HK-2 (cell line): Measurements from ENCODE around the gene RAB3IL1.
"Not testable (repeated sequence)": the region's sequence is repeated elsewhere in the genome, so short reads cannot be mapped to it uniquely, and the experiment has no call there.

Experiments used
- DNase-seq: peaks from one replicate; pipeline ENCODE4 v3.0.0-alpha.2; 2018; ENCODE audit not compliant: unreplicated experiment

The RAB3IL1 gene

DNA sequence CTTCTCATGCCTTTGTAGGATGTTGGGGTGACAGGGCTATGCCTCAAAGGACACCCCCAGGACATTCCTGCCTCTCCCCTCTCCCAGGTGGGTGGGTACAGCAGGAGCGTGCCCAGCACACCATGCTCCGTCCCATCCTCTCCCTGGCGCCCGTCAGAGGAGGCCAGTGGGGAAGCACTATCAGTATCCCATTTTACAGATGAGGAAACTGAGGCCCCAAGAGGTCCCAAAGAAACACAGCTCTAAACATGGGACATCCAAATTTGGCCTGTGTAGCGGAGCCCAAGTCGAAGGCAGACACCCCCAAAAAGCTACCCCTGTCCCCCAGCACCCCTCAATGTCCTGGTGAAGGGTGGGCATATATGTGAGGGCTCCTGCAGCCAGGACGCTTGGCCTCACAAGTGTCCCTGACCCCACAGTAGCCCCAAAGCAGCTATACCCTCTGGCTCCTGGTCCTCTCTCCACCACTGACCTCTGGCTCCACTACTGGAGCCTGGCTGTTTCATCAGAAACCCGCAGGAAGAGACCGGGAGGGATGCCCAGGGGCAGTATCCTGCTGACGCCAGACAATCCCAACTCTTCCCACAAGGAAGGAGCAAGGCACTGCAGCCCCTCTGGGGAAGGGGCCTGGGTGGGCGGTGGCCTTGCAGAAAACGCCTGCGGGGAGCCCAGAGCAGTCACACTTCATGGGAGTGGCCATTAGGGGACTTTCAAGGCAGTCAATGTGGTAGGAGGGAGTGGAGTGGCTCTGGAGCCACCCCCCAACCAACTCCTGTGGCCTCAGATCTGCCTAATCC lies 31.4 kb downstream of the RAB3IL1 start:
- no peak for DNase-seq

DNA sequence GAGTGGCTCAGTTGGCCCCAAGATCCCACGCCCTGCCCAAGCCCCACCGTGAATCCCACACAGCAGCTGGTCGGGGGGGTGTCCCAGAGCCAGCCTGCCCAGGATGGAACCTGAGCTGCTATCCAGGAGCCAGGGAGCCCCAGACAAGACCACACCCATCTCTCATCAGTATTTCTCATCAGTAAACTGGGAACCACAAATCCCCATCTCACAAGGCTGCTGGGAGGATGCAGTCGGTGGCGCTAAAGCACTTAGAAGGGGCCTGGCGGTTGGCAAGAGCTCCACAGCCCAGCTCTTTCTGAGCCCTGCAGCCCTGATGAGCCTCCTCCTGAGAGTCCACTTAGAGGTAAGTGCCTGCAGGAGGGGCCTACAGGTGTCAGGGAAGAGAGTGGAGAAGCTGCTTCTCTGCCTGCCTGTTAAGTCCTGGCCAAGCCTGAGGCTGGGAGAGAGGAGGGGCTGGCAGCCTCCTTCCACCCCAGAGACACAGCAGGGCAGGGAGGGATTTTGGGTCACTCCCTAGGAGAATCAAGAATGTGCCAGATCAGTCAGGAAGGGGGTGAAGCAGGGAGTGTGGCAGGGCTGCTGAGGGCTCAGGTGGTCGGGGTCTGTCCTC lies 32.1 kb downstream of the RAB3IL1 start:
- no peak for DNase-seq

DNA sequence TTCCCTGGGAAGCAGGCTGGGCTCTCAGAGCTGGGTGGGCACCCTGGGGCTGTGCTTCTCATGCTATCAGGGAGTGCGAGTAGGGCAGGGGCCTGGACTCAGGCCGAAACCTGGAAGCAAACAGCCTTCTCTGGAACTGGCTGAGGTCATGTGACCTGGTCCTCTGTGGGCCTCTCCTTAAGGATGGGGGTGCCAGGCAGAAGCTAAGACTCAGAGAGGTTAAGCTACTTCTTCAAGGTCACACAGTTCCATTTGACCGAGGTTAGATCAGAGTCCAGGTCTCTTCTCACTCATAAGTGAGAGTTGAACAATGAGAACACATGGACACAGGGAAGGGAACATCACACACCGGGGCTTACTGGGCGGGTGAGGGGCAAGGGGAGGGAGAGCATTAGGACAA lies 33.4 kb downstream of the RAB3IL1 start:
- DNase-seq: no peak

DNA sequence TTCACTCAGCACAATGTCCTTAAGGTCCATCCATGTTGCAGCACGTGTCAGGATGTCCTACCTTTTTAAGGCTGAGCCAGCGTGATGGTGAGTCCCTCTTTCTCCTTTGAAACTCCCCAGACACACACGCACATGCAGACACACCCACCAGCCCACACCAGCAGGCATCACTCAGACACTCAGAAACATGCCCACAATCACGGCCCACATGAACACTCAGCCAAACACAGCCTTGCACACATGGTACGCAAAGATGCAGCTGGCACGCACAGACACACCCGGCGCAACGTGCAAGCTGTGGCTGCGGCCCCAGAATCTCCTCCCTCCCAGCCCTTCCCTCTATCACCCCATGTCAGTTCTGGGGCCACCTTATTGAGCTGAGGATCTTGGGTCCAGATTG lies 34.0 kb downstream of the RAB3IL1 start:
- DNase-seq: no peak

DNA sequence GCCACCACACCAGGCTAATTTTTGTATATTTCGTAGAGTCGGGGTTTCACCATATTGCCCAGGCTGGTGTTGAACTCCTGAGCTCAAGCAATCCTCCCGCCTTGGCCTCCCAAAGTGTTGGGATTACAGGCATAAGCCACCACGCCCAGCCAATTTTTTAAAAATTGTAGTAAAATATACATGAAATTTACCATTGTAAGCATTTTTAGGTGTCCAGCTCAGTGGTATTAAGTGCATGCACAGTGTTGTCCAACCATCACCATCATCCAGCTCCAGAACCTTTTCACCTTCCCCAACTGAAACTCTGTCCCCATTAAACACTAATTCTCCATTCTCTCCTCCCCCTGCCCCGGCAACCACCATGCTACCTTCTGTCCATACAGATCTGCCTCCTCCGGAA lies 34.5 kb downstream of the RAB3IL1 start:
- DNase-seq: no peak

DNA sequence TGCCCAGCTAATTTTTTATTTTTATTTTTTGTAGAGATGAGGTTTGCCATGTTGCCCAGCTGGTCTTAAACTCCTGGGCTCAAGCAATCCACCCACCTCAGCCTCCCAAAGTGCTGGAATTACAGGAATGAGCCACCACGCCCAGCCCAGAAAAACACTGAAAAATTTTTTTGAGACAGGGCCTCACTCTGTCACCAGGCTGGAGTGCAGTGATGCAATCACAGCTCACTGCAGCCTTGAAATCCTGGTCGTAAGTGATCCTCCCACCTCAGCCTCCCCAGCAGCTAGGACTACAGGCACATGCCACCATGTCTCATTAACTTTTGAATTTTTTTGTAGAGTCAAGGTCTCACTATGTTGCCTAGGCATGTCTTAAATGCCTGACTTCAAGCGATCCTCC lies 35.1 kb downstream of the RAB3IL1 start:
- not testable (repeated sequence) for DNase-seq

DNA sequence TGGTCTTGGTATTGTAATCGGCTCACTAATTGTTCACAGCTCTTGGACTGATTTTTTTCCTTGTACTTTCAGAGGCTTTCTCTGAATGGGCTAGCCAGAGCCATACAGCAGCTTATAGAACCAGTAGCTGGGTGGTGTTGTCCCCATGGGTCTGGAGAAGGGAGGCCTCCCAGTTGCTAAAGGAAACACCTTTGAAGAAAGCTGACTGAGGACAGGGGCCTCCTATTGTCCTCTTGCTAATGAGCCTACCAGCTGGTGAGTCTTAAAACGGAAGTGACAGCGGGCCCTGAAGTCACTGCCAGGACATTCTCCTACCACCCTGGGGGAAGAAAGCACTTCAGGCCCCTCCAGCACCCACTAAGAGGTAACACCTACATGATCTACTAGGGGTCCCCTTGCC lies 36.0 kb downstream of the RAB3IL1 start:
- DNase-seq: no peak

DNA sequence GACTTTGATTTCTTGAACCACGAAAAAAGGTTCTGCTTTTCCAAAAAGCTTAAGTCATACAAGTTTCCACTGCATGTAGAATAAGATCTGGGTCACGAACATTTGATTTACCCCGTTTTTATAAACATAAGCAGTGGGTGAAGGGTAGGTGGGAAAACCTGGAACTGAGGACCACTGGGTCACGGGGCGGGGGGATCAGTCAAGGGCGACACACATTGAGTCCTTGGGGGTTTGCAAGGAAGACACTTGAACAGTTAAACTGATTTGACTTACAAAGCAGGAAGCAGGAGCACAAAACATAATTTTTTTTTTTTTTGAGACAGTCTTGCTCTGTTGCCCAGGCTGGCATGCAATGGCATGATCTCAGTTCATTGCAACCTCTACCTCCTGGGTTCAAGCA lies 36.9 kb downstream of the RAB3IL1 start:
- DNase-seq: no peak

DNA sequence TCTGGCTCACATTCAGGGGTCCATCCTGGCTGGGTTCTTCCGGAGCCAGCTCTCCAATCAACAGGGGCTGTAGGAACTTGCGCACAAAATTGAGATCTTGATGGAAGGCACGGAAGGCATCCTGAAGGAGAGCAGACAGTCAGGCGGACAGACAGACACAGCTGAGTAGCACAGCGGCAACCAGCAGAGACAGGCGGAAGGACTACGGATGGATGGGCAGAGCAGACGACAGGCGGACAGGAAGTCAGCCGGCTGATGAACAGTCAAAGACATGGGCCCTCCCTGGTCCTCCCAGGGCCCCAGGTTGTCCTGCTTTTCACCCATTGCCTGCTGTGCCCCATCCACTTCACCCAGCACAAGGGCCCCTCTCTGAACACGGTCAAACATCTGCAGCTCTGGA lies 37.3 kb downstream of the RAB3IL1 start:
- DNase-seq: no peak

DNA sequence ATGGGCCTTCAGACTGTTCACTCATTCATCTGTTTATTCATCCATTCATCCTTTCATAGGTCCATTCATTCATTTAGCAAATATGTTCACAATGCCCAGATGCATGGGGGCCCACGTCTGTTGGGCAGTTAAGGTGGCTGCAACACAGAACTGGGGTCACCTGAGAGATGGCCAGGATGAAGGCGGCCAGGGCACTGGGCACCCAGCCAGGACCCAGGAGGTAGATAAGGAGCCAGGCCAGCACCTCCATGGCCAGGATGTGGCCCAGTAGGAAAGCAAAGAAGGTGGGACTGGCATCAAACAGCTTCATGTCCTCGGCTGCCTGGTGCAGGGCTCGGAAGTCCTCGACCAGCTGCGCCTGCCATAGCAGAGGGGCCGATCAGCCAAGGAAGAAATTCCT lies 38.2 kb downstream of the RAB3IL1 start:
- no peak for DNase-seq

DNA sequence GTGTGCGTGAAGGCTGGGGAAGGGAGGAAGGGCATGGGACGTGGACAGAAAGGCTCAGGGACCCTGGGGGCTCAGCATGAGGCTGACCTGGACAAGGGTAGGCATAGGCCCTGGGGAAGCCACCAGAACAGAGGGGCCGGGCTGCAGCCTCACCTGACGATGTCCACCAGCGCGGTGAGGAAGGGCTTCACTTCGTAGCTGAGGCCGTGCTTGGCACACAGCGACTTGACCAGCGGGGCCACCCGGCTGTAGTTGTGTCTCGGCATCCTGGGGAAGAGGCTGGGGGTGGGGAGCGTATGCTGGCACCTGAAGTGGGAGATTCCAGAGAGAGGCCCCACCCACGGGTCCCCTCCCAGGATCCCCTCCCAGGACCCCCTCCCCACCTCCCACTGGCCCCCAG lies 41.7 kb downstream of the RAB3IL1 start:
- DNase-seq: no peak

DNA sequence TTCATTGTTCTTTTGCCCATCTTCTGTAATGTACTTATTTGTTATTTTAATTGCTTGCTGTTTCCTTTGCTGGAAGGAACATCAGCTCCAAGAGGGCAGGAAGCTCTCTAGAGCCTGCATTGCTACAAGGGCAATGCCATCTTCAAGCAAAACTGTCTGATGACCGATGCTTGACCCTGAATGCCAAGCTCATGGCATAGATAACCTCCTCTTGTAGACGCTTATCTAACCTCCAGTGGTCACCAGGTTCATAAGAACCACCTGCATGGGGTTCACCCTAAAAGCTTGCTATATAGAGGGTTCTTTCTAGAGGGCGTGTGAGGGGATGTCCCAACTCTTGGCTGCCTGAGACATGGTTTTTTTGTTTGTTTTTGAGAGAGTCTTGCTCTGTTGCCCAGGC lies 42.5 kb downstream of the RAB3IL1 start:
- DNase-seq: no peak

DNA sequence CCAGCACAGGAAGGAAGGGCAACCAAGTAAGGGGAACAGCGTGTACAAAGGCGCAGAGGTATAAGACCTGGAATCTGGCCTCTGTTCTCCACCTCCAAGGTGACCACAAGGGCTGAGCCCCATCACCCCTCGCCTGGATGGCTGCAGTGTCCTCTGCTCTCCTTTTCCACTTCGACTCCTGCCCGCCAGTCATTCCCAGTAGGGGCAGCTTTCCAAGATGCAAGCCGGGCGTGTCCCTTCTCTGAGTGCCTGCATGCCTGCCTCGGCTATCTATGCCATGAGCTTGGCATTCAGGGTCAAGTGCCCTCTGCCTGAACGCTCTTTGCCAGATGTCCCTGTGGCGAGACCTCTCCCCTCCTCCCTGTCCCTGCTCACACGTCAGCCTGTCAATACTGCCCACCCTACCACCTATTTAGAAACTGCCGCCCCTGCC lies 43.0 kb downstream of the RAB3IL1 start:
- DNase-seq: no peak

DNA sequence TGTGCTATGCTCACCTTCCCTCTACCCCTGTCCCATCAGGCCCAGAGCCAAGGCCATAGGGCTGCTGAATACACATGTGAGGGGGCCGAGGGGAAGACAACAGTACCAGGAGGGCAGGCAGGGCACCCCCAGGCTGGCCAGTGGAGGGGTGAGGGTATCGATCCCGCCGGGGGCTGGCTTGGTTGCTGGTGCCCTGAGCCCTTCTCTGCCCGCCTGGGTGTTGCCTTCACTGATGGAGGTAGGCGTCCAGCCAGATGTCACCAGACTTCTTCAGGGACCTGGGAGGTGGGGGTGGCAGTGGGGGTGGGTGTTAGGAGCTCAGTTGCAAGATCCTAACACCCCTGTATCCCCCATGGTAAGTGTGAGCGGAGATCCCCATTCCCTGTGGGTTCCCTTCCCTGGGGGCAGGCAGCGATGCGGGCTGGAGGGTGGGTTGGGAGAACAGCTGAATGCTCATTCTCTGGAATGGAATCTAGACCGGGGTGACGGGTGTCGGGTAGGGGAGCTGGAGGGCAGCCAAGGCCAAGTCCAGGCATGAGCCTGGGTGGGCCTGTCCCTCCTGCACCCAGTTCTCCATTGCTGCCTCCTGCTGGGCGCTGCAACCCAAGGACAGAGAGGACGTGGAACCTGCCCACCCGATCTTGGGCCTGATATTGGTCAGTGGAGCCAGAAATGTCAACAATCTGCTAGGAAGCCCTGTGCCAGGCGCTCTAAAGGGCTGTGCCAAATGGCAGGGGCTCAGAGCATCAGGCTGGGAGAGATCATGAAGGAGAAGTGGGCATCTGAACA lies 43.6 kb downstream of the RAB3IL1 start:
- no peak for DNase-seq

DNA sequence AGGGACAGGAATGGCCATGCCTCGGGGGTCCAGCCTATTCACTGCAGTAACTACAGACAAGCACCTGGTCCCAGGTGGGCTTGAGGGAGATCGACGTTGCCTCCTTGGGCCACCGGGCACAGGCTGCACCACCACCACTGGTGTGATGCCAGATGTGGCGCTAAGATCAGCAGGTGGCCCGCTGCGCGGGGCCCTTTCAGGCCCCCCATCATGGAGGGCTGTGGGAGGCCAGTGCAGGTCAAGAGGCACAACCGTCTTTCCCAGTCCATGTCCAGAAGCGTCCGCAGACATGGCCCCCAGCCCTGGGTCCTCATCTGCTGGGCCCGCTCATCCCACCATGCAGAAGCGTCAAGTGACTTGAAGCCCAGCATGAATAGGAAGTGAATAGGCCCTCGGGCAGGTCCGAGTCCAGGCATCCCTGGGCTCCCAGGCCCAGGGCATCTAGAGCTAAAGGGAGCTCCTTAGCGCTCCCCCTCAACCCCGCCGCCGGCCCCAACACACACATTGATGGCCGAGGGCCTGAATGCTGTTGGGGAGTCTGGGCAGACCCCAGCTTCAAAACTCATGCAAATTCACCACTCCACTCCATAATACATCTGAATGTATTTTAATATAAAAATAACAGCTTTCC lies 44.3 kb downstream of the RAB3IL1 start:
- no peak for DNase-seq

DNA sequence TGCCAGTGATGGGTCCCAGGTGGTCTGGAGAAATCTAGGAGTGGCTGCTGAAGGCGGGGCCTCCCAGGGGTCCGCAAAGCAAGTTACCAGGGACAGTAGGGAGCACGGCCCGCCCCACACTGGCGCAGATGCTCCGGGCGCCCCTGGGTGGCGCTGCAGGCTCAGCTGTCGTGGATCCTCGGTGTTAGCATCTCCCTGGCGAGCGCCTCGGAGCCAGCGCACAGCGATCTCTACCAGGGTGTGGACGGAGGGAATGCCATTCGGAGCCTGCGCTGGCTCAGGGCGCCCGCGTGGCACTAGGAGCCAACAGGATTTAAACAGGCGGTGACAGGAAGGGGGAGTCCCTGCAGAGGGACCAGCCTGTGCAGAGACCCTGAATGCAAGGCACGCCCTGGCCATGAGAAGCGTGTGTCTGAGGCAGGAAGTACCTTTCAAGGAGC lies 46.2 kb downstream of the RAB3IL1 start:
- DNase-seq: peak; percentile 69

DNA sequence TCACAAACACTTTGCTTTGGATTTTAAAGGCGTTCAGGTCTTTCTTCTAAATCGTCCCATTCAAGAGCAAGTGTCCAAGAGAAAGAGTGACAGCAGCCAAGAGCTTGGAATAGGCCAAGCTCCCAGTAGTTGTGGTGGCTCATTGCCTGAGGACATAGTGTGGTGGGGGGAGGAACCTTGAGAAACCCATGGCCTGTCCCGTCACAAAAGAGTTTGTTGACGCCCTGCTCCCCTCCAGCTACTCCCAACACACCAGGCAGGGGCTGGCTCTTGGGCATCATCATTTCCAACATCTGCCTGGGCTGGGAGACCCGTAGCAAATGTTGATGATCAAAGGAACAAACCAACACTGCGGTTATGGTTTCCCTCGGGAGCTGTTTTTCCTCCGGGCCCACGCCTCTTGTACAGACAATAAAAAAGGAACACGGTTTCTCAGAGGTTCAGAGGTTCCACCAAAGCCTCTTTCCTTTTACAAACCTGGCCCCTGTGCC lies 46.8 kb downstream of the RAB3IL1 start:
- no peak for DNase-seq

DNA sequence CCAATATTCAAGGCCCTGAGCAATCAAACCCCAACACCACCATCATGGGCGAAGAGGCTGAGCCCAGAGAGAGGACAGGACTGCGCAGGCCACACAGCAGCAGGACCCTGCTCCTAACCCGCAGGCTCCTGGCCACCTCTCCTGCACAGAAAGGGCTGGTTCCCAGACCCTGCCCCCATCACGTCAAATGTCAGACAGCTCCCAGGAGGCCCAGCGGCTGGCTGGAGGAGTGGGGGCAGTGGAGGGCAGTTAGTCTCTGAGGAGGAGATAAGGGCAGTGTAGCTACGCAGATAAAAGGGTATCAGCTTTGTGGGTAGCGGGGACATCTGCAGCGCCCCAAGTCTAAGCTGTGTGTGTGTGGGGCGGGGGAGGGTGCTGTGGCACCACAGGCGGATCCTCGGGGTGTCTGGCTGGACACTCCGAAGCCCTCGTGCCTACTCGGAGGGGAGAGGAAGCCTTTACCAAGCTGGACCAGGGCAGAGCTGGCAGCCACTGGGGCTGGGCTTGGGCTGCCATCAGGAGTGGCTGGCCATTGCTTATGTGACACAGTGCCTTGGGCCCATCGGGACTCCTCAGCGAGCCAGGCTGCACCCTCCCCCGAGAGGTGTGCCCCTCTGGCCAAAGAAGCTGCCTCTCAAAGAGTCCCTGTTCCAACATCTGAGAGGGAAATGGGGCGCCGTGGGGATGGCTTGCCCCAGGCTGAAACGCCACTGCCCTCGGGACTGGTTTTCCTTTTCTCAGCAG lies 47.5 kb downstream of the RAB3IL1 start:
- no peak for DNase-seq

DNA sequence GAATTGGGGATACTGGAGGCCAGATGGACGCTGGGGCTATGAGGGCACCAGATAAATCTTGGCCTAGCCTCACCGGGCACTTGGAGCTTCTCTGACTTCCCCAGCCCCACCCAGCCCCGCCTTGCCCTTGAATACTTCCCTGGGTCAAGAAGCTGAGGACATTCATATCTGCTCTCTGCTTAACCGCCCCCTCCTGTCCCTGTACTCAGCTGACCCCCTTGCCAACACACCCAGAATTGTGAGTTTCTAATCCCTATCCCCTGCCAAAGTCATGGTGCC lies 48.0 kb downstream of the RAB3IL1 start:
- DNase-seq: no peak

DNA sequence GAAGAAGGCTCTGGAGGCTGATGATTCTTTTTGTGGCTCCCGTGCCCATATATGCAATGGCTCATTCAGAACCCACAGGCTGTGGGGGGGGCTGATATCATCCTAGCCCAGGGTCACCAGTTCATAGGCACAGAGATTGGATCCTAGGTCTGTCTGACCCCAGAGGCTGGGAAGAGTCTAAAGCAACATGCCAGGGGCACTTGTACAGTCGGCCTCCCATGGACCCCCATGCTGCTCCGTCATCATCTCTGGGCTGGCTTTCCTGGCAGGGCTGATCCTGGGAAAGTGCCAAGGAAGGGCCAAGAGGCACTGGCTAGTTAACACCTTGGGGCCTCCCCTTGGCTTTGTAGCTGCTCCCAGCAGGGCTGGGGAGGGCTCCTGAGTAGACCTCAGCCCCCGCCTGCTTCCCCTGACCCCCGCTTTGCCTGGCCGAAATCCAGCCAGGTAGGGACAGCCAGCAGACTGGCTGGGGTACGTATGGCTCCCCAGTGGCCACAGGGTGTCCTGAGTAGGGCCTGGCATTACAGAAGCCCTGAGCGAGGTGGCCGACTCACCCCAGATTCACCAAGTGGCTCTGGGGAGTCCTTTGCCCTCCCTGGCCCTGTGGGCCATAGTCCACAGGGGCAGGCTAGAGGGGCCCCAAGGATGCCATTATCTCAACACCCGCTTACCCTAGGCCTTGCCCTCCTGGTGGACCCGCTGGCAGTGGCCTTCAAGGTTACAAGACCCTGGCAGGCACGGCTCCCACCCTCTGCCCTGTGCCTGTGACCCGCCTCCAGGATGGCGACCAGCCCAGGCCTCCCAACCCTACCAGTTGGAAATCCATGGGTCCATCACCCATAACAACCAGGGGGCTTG lies 48.6 kb downstream of the RAB3IL1 start:
- DNase-seq: no peak

DNA sequence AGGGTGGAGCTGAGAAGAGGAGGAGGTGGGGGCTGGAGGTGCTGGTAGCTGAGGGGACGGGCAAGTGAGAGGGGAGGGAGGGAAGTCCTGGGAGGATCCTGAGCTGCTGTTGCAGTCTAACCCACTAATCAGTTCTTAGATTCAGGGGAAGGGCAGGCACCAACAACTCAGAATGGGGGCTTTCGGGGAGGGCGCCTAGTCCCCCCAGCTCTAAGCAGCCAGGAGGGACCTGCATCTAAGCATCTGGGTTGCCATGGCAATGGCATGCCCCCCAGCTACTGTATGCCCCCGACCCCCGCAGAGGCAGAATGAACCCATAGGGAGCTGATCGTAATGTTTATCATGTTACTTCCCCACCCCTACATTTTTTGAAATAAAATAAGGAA lies 50.4 kb downstream of the RAB3IL1 start:
- no peak for DNase-seq
